K562 (cell line): ENCODE measurements around the gene ZNF407. TPM values are rescaled to one million over a fixed set of nuclear protein-coding genes. Genes with fewer than 3 reads are reported as not detected.

Source experiments
- ATAC-seq: fragments of 200-7000 bp; cut with Tn5 transposase; 3 replicates; pipeline ENCODE4 v1.9.1; 2020; ENCODE audit warnings: moderate library complexity
- BruUV-seq: library from RNA; stranded (reverse); fragments of 400-500 nt; replicated peaks from 2 replicates; lab custom pipeline; 2021; lab: Mats Ljungman, UMichigan
- CTCF ChIA-PET: fragments of 300-600 bp; formaldehyde crosslinking; extraction: SDS; loops from one replicate; lab custom pipeline; 2021; ENCODE audit warnings: low intra/inter-chr PET ratio; lab: Yijun Ruan, JAX
- POLR2A ChIA-PET: fragments of 300-600, 350-650 bp; sonication (Branson Sonifier 250); formaldehyde crosslinking; extraction: SDS; loops from one replicate; lab custom pipeline; 2021; ENCODE audit warnings: antibody characterized with exemption, inconsistent platforms; lab: Yijun Ruan, JAX
- DNase-seq, 4 experiments: peaks; one replicate each; pipeline versions ENCODE4 v3.0.0 to v3.0.0-alpha.2; 2011 to 2018; ENCODE audit warnings: low spot score in 3 of 4, mixed read lengths in 3 of 4; ENCODE audit errors: extremely low read depth in 1 of 4
- FAIRE-seq: peaks from 2 replicates; lab custom pipeline; 2011; peaks lifted over from hg19 to GRCh38; lab: Jason Lieb, UNC
- H2AFZ ChIP-seq: 2 replicates; pipeline ENCODE4 v1.6.0; 2011; ENCODE audit warnings: low read depth, low read length, control low read depth, inconsistent platforms
- H3K27ac ChIP-seq: fragments of 200-600 bp; 3 replicates; pipeline ENCODE4 v1.8.0; 2011; ENCODE audit warnings: low read depth, mild to moderate bottlenecking, control low read depth, inconsistent platforms, low read length, moderate library complexity, mixed read lengths; ENCODE audit errors: extremely low read depth
- H3K27me3 ChIP-seq, 2 experiments: fragments of 300-600 bp in 1 of 2; 2 replicates in 1 of 2; 3 replicates in 1 of 2; pipeline versions ENCODE4 v1.6.0 to v1.8.0; 2011; ENCODE audit warnings: inconsistent platforms in 2 of 2, low read length in 2 of 2, mild to moderate bottlenecking in 1 of 2, mixed read lengths in 1 of 2, moderate library complexity in 1 of 2; ENCODE audit not compliant: control insufficient read depth in 2 of 2, insufficient read depth in 2 of 2
- H3K36me3 ChIP-seq: fragments of 300-600 bp; 3 replicates; pipeline ENCODE4 v1.8.0; 2011; ENCODE audit warnings: mild to moderate bottlenecking, low read length, inconsistent platforms; ENCODE audit not compliant: control insufficient read depth, insufficient read depth
- H3K4me1 ChIP-seq, 2 experiments: fragments of 200-600 bp in 1 of 2; replicated peaks in 1 of 2; 2 replicates in 1 of 2; 3 replicates in 1 of 2; pipeline versions ENCODE4 v1.5.1 to v1.8.0; 2011; ENCODE audit warnings: inconsistent platforms in 2 of 2, low read length in 2 of 2, mild to moderate bottlenecking in 1 of 2, mixed read lengths in 1 of 2, moderate library complexity in 1 of 2; ENCODE audit not compliant: control insufficient read depth in 2 of 2, insufficient read depth in 2 of 2
- H3K4me2 ChIP-seq: 2 replicates; pipeline ENCODE4 v1.6.1; 2011; ENCODE audit warnings: low read length, control low read depth, inconsistent platforms, mixed read lengths; ENCODE audit not compliant: insufficient read depth
- H3K4me3 ChIP-seq: fragments of 200-600 bp; sonication (generic), shearing (Covaris generic); 2 replicates; pipeline ENCODE4 v1.5.1; 2016; ENCODE audit warnings: control low read depth, inconsistent platforms
- H3K79me2 ChIP-seq: fragments of 200-600 bp; 3 replicates; pipeline ENCODE4 v1.8.0; 2011; ENCODE audit warnings: low read length, inconsistent platforms; ENCODE audit not compliant: control insufficient read depth, insufficient read depth
- H3K9ac ChIP-seq, 2 experiments: 2 replicates each; pipeline versions ENCODE4 v1.6.0 to v1.6.1; 2011; ENCODE audit warnings: low read depth in 2 of 2, low read length in 2 of 2, control low read depth in 1 of 2, inconsistent platforms in 1 of 2, mild to moderate bottlenecking in 1 of 2, mixed read lengths in 1 of 2; ENCODE audit not compliant: insufficient read depth in 1 of 2
- H3K9me1 ChIP-seq: one replicate; pipeline ENCODE4 v1.6.0; 2011; ENCODE audit warnings: inconsistent platforms, mild to moderate bottlenecking, low read length, moderate library complexity; ENCODE audit not compliant: control insufficient read depth, insufficient read depth
- H3K9me3 ChIP-seq: replicated peaks from 2 replicates; pipeline ENCODE4 v1.5.1; 2011; ENCODE audit warnings: low read depth, low read length, inconsistent platforms; ENCODE audit not compliant: control insufficient read depth, insufficient read depth
- H4K20me1 ChIP-seq: replicated peaks from 2 replicates; pipeline ENCODE4 v1.6.1; 2011; ENCODE audit warnings: low read length, inconsistent platforms, mixed read lengths; ENCODE audit not compliant: control insufficient read depth, insufficient read depth
- BCL6 ChIP-seq: fragments of 250-450 bp; sonication (Bioruptor Pico); IDR thresholded peaks from 2 replicates; pipeline ENCODE4 v1.4.0; 2020
- FOXP1 ChIP-seq: sonication (generic); formaldehyde crosslinking; IDR thresholded peaks from 2 replicates; pipeline ENCODE4 v1.8.0; 2022; ENCODE audit warnings: mild to moderate bottlenecking, missing genetic modification reagents
- GATAD2A ChIP-seq: fragments of 450-650 bp; IDR thresholded peaks from 2 replicates; pipeline ENCODE4 v1.6.1; 2017
- MAZ ChIP-seq, 2 experiments: fragments of 450-650 bp in 1 of 2; sonication (generic) in 1 of 2; formaldehyde crosslinking; IDR thresholded peaks in 1 of 2; conservative IDR thresholded peaks in 1 of 2; 2 replicates each; pipeline versions ENCODE4 v1.4.0 to v1.5.0; 2020; ENCODE audit warnings: mild to moderate bottlenecking in 1 of 2, missing genetic modification reagents in 1 of 2
- NFRKB ChIP-seq: fragments of 450-650 bp; IDR thresholded peaks from 2 replicates; pipeline ENCODE4 v1.6.1; 2016; ENCODE audit warnings: low read depth
- SRSF1 ChIP-seq: fragments of 200-400 bp; formaldehyde crosslinking; IDR thresholded peaks from 2 replicates; pipeline ENCODE4 v1.6.1; 2017; ENCODE audit warnings: mild to moderate bottlenecking, low read depth, low read length, moderate library complexity
- TAF15 ChIP-seq: fragments of 200-400 bp; formaldehyde crosslinking; IDR thresholded peaks from 2 replicates; pipeline ENCODE4 v1.6.1; 2017; ENCODE audit warnings: mild to moderate bottlenecking, low read depth, low read length, moderate library complexity
- WGBS: fragments of 100-300 bp; shearing (Covaris generic); methylation state at CpG from one replicate; pipeline ENCODE4 v1.1.6; 2016; ENCODE audit warnings: low coverage, mixed read lengths; ENCODE audit not compliant: insufficient coverage; ENCODE audit errors: missing lambda C conversion rate; 5-methylcytosine and 5-hydroxymethylcytosine counted together
- in situ Hi-C: fragments of 300-500 bp; cut with MboI; formaldehyde crosslinking; loops from 4 replicates; pipeline ENCODE4 v1.15.0; 2018; ENCODE audit warnings: inconsistent platforms, mixed read lengths
- intact Hi-C: fragments of 100-400 bp; cut with micrococcal nuclease; formaldehyde crosslinking; loops from 2 replicates; pipeline ENCODE4 v1.14.2; 2022
- polyA plus RNA-seq, 8 experiments: library from polyadenylated mRNA; depleted of rRNA in 4 of 8; stranded (reverse) in 5 of 8; unstranded in 3 of 8; fragments of >200 nt; fragmentation: Nextera tagmentation in 2 of 8; fragmentation: Illumina TruSeq in 1 of 8; extraction: Ambion mirVana in 2 of 8; extraction: Trizol in 1 of 8; gene quantifications; 2 replicates each; pipeline versions ENCODE4 v1.2.1 to v1.2.3, GENCODE V29; 2011 to 2014; ENCODE audit warnings: inconsistent platforms in 1 of 8, missing spikeins in 1 of 8
- total RNA-seq, 7 experiments: library from RNA; depleted of rRNA in 6 of 7; stranded (reverse); fragments of >200 nt in 6 of 7; fragmentation: Illumina TruSeq in 2 of 7; extraction: Trizol in 2 of 7; gene quantifications; 2 replicates each; pipeline versions ENCODE4 v1.2.1 to v1.2.3, GENCODE V29; 2011 to 2021; ENCODE audit warnings: low replicate concordance in 1 of 7
- TF ChIP-seq, protein P1 (sequence below): fragments of 450-650 bp; formaldehyde crosslinking; IDR thresholded peaks from 2 replicates; pipeline ENCODE4 v1.4.0; 2020; ENCODE audit warnings: mild to moderate bottlenecking, mixed read lengths
- TF ChIP-seq, protein P2 (sequence below): fragments of 250-450 bp; sonication (Bioruptor Pico); IDR thresholded peaks from 2 replicates; pipeline ENCODE4 v1.4.0; 2020; ENCODE audit warnings: mild to moderate bottlenecking
- TF ChIP-seq, protein P3 (sequence below): fragments of 250-450 bp; sonication (Bioruptor Pico); IDR thresholded peaks from 2 replicates; pipeline ENCODE4 v1.5.0; 2021

ZNF407 gene
- total and polyA plus RNA-seq, 9 of the 15 experiments (the other 6 are each of a cell fraction or from before 2014, with no cell fraction given) = 0.21 to 5.4 (median 2.3) TPM

DNA sequence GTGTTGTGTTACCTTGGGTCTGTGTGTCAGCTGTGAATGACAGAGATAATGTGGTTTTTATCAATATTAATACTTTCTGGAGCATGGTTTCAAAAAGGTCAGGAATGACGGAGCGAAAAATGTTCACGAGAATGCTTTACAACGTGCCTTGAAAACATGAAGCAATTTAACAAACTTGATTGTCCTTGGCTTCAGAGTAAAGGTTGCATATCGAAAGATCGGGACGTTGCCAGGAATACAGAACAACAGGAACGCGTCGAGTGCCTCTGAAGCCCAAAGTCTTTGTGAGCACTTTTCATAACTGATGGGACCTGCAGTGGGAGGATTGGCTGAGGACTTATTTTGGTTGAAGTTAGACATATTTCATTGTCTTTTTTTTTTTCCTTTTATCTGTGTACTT lies 206.1 kb downstream of the ZNF407 start:
- BruUV-seq = no TSS peak
- no peak for FAIRE-seq

More for the DNA sequence above, 206.1 kb downstream of the ZNF407 start:
- ATAC-seq = no peak
- DNase-seq = no peak
- no peaks in the 10 kb centered on the region for H3K36me3 ChIP-seq
- ChIA-PET CTCF (no interaction called here), POLR2A (no interaction called here)
- TF ChIP-seq TAF15 (no peak), MAZ (CRISPR knock-in tag; conservative IDR thresholded peaks at IDR 0.05 in 1 of 2, IDR thresholded peaks at IDR 0.05 in 1 of 2) (no peak), BCL6 (no peak), SRSF1 (no peak), NFRKB (no peak), FOXP1 (CRISPR knock-in tag) (no peak), GATAD2A (no peak)
- TF ChIP-seq, protein P1, sequence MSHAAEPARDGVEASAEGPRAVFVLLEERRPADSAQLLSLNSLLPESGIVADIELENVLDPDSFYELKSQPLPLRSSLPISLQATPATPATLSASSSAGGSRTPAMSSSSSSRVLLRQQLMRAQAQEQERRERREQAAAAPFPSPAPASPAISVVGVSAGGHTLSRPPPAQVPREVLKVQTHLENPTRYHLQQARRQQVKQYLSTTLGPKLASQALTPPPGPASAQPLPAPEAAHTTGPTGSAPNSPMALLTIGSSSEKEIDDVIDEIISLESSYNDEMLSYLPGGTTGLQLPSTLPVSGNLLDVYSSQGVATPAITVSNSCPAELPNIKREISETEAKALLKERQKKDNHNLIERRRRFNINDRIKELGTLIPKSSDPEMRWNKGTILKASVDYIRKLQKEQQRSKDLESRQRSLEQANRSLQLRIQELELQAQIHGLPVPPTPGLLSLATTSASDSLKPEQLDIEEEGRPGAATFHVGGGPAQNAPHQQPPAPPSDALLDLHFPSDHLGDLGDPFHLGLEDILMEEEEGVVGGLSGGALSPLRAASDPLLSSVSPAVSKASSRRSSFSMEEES (CRISPR knock-in tag) = no peak
- TF ChIP-seq, protein P2, sequence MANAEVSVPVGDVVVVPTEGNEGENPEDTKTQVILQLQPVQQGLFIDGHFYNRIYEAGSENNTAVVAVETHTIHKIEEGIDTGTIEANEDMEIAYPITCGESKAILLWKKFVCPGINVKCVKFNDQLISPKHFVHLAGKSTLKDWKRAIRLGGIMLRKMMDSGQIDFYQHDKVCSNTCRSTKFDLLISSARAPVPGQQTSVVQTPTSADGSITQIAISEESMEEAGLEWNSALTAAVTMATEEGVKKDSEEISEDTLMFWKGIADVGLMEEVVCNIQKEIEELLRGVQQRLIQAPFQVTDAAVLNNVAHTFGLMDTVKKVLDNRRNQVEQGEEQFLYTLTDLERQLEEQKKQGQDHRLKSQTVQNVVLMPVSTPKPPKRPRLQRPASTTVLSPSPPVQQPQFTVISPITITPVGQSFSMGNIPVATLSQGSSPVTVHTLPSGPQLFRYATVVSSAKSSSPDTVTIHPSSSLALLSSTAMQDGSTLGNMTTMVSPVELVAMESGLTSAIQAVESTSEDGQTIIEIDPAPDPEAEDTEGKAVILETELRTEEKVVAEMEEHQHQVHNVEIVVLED (CRISPR knock-in tag) = no peak
- TF ChIP-seq, protein P3, sequence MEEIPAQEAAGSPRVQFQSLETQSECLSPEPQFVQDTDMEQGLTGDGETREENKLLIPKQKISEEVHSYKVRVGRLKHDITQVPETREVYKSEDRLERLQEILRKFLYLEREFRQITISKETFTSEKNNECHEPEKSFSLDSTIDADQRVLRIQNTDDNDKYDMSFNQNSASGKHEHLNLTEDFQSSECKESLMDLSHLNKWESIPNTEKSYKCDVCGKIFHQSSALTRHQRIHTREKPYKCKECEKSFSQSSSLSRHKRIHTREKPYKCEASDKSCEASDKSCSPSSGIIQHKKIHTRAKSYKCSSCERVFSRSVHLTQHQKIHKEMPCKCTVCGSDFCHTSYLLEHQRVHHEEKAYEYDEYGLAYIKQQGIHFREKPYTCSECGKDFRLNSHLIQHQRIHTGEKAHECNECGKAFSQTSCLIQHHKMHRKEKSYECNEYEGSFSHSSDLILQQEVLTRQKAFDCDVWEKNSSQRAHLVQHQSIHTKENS (CRISPR knock-in tag) = no peak
- TF ChIP-seq, all 486 proteins: peak for 0
- in situ Hi-C loops (no loop called here), intact Hi-C loops (loop anchor here (10.0 kb wide), 1 partner anchor 149 kb away; no protein-coding TSS in a partner anchor)
- no peak overlapping the region for H3K4me2 ChIP-seq
- no peak overlapping the region for H3K4me3 ChIP-seq
- H3K9me1 ChIP-seq = no peaks in the 10 kb centered on the region
- H2AFZ ChIP-seq = peak overlapping the region; percentile 39; the same call in 1 of the 2 replicates
- H3K27me3 ChIP-seq = no peaks in the 10 kb centered on the region
- no peaks in the 10 kb centered on the region for H3K79me2 ChIP-seq
- H3K9ac ChIP-seq = no peak overlapping the region
- WGBS = 42% methylated on average over 7 of the region's 10 CpGs
- peaks cover 0 to 13% of the 10 kb centered on the region in 2 experiments; a peak in 2 of 5 replicates for H3K4me1 ChIP-seq
- no peaks in the 10 kb centered on the region for H4K20me1 ChIP-seq
- H3K27ac ChIP-seq = no peak overlapping the region
- no peaks in the 10 kb centered on the region for H3K9me3 ChIP-seq
